ENCODE measurements around the gene PSMC3. TPM values are rescaled to one million over a fixed set of nuclear protein-coding genes. Genes with fewer than 3 reads are reported as not detected.

Gene PSMC3
- total and polyA plus RNA-seq, 4 donors = 61.6 to 192 (median 141) TPM

DNA sequence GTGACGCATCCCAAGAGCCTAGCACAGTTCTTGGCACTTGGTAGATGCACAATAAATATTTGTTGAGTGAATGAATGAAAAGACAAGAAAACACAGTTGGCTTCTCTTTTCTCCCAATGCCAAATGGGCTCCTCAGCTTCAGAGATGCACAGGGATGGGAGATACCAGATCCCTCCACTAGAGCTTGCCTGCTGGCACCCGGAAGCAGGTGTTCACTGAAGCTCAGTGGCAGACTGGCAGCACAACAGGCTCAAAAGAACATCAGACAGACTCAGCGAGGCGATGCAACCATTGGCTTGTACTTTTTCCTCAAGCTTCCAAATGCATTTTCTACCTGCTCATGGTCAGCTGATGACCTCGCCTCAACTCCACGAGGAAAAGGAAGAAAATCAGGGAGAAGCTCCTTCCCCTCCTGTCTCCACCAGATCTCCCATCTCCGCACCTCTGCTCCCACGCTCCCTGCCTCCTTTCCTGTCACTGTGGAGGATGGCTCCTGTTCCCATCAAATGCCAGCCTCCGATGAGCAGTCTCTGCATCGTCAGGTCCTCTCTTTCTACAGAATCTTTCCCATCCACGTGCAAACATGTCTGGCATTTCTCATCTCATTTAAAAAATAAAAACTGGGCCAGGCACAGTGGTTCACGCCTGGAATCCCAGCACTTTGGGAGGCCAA lies 16.9 kb upstream of the PSMC3 start:
- ATAC-seq (ENCODE audit: insufficient read depth, low FRiP score) (no peak), DNase-seq (no peak)
- H3K36me3 ChIP-seq (ENCODE audit: control insufficient read depth in 4 of 4, insufficient read depth in 4 of 4, low read length in 4 of 4) = no peaks in the 10 kb centered on the region
- no peak overlapping the region for H3K9ac ChIP-seq (ENCODE audit: insufficient read depth in 1 of 2, low read length in 2 of 2)
- 84 to 90% methylated on average over 12 of the region's 12 CpGs for WGBS, 2 donors
- no peak overlapping the region for H3K27ac ChIP-seq (ENCODE audit: low read depth in 1 of 2, low read length in 1 of 2)
- H3K4me3 ChIP-seq = no peak overlapping the region
- H3K4me1 ChIP-seq (ENCODE audit: control insufficient read depth in 5 of 5, insufficient read depth in 5 of 5, low read length in 5 of 5) = no peaks in the 10 kb centered on the region
- H3K9me3 ChIP-seq (ENCODE audit: control insufficient read depth in 4 of 4, insufficient read depth in 3 of 4, low read length in 3 of 4) = no peaks in the 10 kb centered on the region
- H3K27me3 ChIP-seq (ENCODE audit: control insufficient read depth in 3 of 3, insufficient read depth in 3 of 3, low read length in 2 of 3) = no peaks in the 10 kb centered on the region
- TF ChIP-seq, protein P1, sequence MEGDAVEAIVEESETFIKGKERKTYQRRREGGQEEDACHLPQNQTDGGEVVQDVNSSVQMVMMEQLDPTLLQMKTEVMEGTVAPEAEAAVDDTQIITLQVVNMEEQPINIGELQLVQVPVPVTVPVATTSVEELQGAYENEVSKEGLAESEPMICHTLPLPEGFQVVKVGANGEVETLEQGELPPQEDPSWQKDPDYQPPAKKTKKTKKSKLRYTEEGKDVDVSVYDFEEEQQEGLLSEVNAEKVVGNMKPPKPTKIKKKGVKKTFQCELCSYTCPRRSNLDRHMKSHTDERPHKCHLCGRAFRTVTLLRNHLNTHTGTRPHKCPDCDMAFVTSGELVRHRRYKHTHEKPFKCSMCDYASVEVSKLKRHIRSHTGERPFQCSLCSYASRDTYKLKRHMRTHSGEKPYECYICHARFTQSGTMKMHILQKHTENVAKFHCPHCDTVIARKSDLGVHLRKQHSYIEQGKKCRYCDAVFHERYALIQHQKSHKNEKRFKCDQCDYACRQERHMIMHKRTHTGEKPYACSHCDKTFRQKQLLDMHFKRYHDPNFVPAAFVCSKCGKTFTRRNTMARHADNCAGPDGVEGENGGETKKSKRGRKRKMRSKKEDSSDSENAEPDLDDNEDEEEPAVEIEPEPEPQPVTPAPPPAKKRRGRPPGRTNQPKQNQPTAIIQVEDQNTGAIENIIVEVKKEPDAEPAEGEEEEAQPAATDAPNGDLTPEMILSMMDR (IDR thresholded peaks at IDR 0.05; ENCODE audit: control extremely low read depth, extremely low read depth) = no peak

DNA sequence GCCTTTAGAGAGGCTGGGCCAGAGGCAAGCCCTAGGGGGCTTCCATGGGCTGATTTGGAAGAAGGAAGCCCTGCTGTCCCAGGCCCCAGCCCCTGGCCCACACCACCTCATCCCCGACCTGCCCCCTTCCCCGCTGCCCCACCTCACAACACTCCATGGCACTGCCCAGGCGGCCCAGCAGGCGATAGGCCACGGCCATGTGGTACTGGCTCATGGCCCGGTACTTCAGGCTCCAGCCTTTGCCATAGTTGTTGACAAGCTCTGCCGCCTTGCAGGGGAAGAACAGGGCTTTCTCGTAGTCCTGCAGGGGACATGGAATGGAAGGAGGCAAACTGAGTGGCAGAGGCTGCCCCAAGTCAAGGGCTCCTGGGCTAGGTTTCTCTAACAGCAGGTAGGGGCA lies 16.3 kb upstream of the PSMC3 start:
- Histone ChIP-seq H3K4me1 (ENCODE audit: control insufficient read depth in 5 of 5, insufficient read depth in 5 of 5, low read length in 5 of 5) (peaks cover 0 to 4% (median 0%) of the 10 kb centered on the region in 5 donors), H3K27me3 (ENCODE audit: control insufficient read depth in 3 of 3, insufficient read depth in 3 of 3, low read length in 2 of 3) (no peaks in the 10 kb centered on the region), H3K36me3 (ENCODE audit: control insufficient read depth in 4 of 4, insufficient read depth in 4 of 4, low read length in 4 of 4) (no peaks in the 10 kb centered on the region), H3K27ac (ENCODE audit: low read depth in 1 of 2, low read length in 1 of 2) (no peak overlapping the region), H3K9me3 (ENCODE audit: control insufficient read depth in 4 of 4, insufficient read depth in 3 of 4, low read length in 3 of 4) (no peaks in the 10 kb centered on the region), H3K9ac (ENCODE audit: insufficient read depth in 1 of 2, low read length in 2 of 2) (no peak overlapping the region), H3K4me3 (no peak overlapping the region)
- WGBS, 2 donors = 88 to 95% methylated on average over 8 of the region's 8 CpGs
- ATAC-seq (ENCODE audit: insufficient read depth, low FRiP score) (no peak), DNase-seq (no peak)
- TF ChIP-seq, protein P1 (IDR thresholded peaks at IDR 0.05; ENCODE audit: control extremely low read depth, extremely low read depth) = no peak

DNA sequence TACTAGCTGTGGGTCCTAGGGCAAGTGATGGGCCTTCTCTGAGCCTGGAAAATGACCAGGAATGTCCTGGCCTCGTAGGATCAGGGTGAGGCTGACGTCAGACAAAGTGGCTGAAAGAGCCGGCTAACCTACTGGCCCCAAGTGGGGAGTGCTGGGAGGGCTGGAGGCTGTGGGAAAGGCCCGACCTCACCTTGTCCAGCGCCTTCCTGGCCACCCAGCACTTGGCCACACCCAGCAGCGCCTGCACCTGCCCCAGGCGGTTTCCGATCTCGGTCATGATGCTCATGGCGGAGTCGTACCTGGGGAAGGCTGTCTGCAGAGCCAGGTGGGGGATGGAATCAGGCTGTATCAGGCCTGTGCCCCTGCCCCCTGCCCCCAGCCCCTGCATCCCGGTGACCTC lies 15.2 kb upstream of the PSMC3 start:
- Histone ChIP-seq H3K4me1 (ENCODE audit: control insufficient read depth in 5 of 5, insufficient read depth in 5 of 5, low read length in 5 of 5) (peaks cover 0 to 4% (median 0%) of the 10 kb centered on the region in 5 donors), H3K27me3 (ENCODE audit: control insufficient read depth in 3 of 3, insufficient read depth in 3 of 3, low read length in 2 of 3) (no peaks in the 10 kb centered on the region), H3K27ac (ENCODE audit: low read depth in 1 of 2, low read length in 1 of 2) (no peak overlapping the region), H3K9ac (ENCODE audit: insufficient read depth in 1 of 2, low read length in 2 of 2) (no peak overlapping the region), H3K36me3 (ENCODE audit: control insufficient read depth in 4 of 4, insufficient read depth in 4 of 4, low read length in 4 of 4) (no peaks in the 10 kb centered on the region), H3K9me3 (ENCODE audit: control insufficient read depth in 4 of 4, insufficient read depth in 3 of 4, low read length in 3 of 4) (no peaks in the 10 kb centered on the region), H3K4me3 (no peak overlapping the region)
- DNase-seq (no peak), ATAC-seq (ENCODE audit: insufficient read depth, low FRiP score) (no peak)
- WGBS, 2 donors = 87 to 91% methylated on average over 11 to 12 of the region's 12 CpGs
- TF ChIP-seq, protein P1 (IDR thresholded peaks at IDR 0.05; ENCODE audit: control extremely low read depth, extremely low read depth) = no peak

DNA sequence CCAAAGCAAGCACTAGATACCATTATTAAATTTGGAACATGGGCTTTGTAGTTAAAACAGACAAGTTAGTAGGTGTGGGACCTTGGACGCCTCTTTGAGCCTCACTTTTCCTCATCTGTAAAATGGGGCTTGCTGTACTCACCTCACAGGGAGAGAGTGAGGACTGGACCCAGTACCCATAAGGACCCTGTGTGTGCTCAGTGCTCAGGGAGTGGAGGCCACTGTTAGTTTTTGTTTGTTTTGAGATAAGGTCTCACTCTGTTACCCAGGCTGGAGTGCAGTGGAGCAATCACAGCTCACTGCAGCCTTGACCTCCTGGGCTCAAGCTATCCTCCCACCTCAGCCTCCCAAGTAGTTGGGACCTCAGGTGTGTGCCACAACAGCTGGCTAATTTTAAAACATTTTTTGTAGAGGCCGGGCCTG lies 13.8 kb upstream of the PSMC3 start:
- H3K27ac ChIP-seq (ENCODE audit: low read depth in 1 of 2, low read length in 1 of 2) = no peak overlapping the region
- no peaks in the 10 kb centered on the region for H3K27me3 ChIP-seq (ENCODE audit: control insufficient read depth in 3 of 3, insufficient read depth in 3 of 3, low read length in 2 of 3)
- no peaks in the 10 kb centered on the region for H3K36me3 ChIP-seq (ENCODE audit: control insufficient read depth in 4 of 4, insufficient read depth in 4 of 4, low read length in 4 of 4)
- 91 to 93% methylated on average over 2 of the region's 2 CpGs for WGBS, 2 donors
- TF ChIP-seq, protein P1 (IDR thresholded peaks at IDR 0.05; ENCODE audit: control extremely low read depth, extremely low read depth) = no peak
- no peak overlapping the region for H3K9ac ChIP-seq (ENCODE audit: insufficient read depth in 1 of 2, low read length in 2 of 2)
- DNase-seq (no peak), ATAC-seq (ENCODE audit: insufficient read depth, low FRiP score) (no peak)
- no peaks in the 10 kb centered on the region for H3K9me3 ChIP-seq (ENCODE audit: control insufficient read depth in 4 of 4, insufficient read depth in 3 of 4, low read length in 3 of 4)
- no peak overlapping the region for H3K4me3 ChIP-seq
- H3K4me1 ChIP-seq (ENCODE audit: control insufficient read depth in 5 of 5, insufficient read depth in 5 of 5, low read length in 5 of 5) = peaks cover 0 to 4% (median 0%) of the 10 kb centered on the region in 5 donors
